ENCODE results near the gene HES4.

DNA sequence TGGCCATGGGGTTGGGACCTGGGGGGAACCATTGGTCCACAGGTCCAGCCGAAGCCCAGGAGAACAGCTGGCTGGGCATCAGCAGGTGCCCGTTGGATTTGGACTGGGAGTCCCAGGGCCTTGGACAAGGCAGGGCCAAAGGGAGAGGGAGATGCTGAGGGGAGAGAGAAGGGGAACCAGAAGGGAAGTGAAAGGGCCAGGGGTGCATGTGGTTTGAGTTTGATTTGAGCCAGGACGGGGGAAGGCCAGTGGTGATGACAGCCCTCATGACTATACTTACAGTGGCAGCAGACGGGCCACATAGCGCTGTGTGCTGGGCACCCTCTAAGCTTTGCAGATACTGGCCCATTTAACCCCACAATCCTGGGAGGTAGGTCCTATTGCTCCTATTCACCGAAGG lies 38.8 kb upstream of the HES4 start:
- TF ChIP-seq, protein P1, sequence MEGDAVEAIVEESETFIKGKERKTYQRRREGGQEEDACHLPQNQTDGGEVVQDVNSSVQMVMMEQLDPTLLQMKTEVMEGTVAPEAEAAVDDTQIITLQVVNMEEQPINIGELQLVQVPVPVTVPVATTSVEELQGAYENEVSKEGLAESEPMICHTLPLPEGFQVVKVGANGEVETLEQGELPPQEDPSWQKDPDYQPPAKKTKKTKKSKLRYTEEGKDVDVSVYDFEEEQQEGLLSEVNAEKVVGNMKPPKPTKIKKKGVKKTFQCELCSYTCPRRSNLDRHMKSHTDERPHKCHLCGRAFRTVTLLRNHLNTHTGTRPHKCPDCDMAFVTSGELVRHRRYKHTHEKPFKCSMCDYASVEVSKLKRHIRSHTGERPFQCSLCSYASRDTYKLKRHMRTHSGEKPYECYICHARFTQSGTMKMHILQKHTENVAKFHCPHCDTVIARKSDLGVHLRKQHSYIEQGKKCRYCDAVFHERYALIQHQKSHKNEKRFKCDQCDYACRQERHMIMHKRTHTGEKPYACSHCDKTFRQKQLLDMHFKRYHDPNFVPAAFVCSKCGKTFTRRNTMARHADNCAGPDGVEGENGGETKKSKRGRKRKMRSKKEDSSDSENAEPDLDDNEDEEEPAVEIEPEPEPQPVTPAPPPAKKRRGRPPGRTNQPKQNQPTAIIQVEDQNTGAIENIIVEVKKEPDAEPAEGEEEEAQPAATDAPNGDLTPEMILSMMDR (IDR thresholded peaks at IDR 0.05) = no peak
- no peak for TF ChIP-seq POLR2A (IDR thresholded peaks at IDR 0.05)
